K562 (cell line): ENCODE data around the gene MKNK2. TPM values are rescaled to one million over a fixed set of nuclear protein-coding genes. Genes with fewer than 3 reads are reported as not detected.
A peak's percentile ranks its signal among the peaks of the same experiment; 100 is the strongest.

ENCODE experiments used
- HIVEP1 ChIP-seq: fragments of 250-450 bp; sonication (Bioruptor Pico); IDR thresholded peaks from 2 replicates; pipeline ENCODE4 v1.4.0; 2020; ENCODE audit warnings: mild to moderate bottlenecking
- KLF10 ChIP-seq: fragments of 250-450 bp; sonication (Bioruptor Pico); IDR thresholded peaks from 2 replicates; pipeline ENCODE4 v1.6.1; 2021; ENCODE audit warnings: matching md5 sums
- PYGO2 ChIP-seq: fragments of 450-650 bp; IDR thresholded peaks from 2 replicates; pipeline ENCODE4 v1.6.1; 2016; ENCODE audit warnings: mild to moderate bottlenecking, missing genetic modification characterization, moderate library complexity, missing compliant biosample characterization
- RBM15 ChIP-seq: fragments of 200-400 bp; formaldehyde crosslinking; IDR thresholded peaks from 2 replicates; pipeline ENCODE4 v1.6.1; 2018; ENCODE audit warnings: mild to moderate bottlenecking, low read length, moderate library complexity; ENCODE audit not compliant: insufficient read depth
- ZKSCAN8 ChIP-seq: fragments of 200-800 bp; sonication (Bioruptor generic); IDR thresholded peaks from 2 replicates; pipeline ENCODE4 v1.6.1; 2016; ENCODE audit warnings: missing genetic modification characterization, missing compliant biosample characterization
- ZNF24 ChIP-seq: fragments of 450-650 bp; IDR thresholded peaks from 2 replicates; pipeline ENCODE4 v1.6.1; 2016
- ZNF436 ChIP-seq: fragments of 250-450, 450-650 bp; sonication (Bioruptor Pico); formaldehyde crosslinking; IDR thresholded peaks from 2 replicates; pipeline ENCODE4 v1.7.0; 2020; ENCODE audit warnings: mild to moderate bottlenecking
- ZNF583 ChIP-seq: fragments of 250-450 bp; sonication (Bioruptor Pico); IDR thresholded peaks from 2 replicates; pipeline ENCODE4 v1.4.0; 2020
- polyA plus RNA-seq, 8 experiments: library from polyadenylated mRNA; depleted of rRNA in 4 of 8; stranded (reverse) in 5 of 8; unstranded in 3 of 8; fragments of >200 nt; fragmentation: Nextera tagmentation in 2 of 8; fragmentation: Illumina TruSeq in 1 of 8; extraction: Ambion mirVana in 2 of 8; extraction: Trizol in 1 of 8; gene quantifications; 2 replicates each; pipeline versions ENCODE4 v1.2.1 to v1.2.3, GENCODE V29; 2011 to 2014; ENCODE audit warnings: inconsistent platforms in 1 of 8, missing spikeins in 1 of 8
- total RNA-seq, 7 experiments: library from RNA; depleted of rRNA in 6 of 7; stranded (reverse); fragments of >200 nt in 6 of 7; fragmentation: Illumina TruSeq in 2 of 7; extraction: Trizol in 2 of 7; gene quantifications; 2 replicates each; pipeline versions ENCODE4 v1.2.1 to v1.2.3, GENCODE V29; 2011 to 2021; ENCODE audit warnings: low replicate concordance in 1 of 7
- TF ChIP-seq, protein P1 (sequence below), 2 experiments: fragments of 450-650 bp in 1 of 2; sonication (generic) in 1 of 2; formaldehyde crosslinking in 1 of 2; IDR thresholded peaks; 2 replicates each; pipeline versions ENCODE4 v1.7.1 to v1.9.0; 2016 to 2022; ENCODE audit warnings: inconsistent platforms in 1 of 2, mild to moderate bottlenecking in 1 of 2, missing genetic modification reagents in 1 of 2
- TF ChIP-seq, protein P2 (sequence below): fragments of 250-450 bp; sonication (Bioruptor Pico); IDR thresholded peaks from 2 replicates; pipeline ENCODE4 v1.5.0; 2021; ENCODE audit warnings: mild to moderate bottlenecking, borderline replicate concordance
- TF ChIP-seq, protein P3 (sequence below): fragments of 450-650 bp; IDR thresholded peaks from 2 replicates; pipeline ENCODE4 v1.7.0; 2016; ENCODE audit warnings: borderline replicate concordance
- TF ChIP-seq, protein P4 (sequence below): fragments of 250-450 bp; sonication (Bioruptor Pico); IDR thresholded peaks from 2 replicates; pipeline ENCODE4 v1.6.1; 2021; ENCODE audit warnings: mild to moderate bottlenecking

The MKNK2 gene
- total and polyA plus RNA-seq, 9 of the 15 experiments (the other 6 are each of a cell fraction or from before 2014, with no cell fraction given) = 5.1 to 191 (median 51.9) TPM

DNA sequence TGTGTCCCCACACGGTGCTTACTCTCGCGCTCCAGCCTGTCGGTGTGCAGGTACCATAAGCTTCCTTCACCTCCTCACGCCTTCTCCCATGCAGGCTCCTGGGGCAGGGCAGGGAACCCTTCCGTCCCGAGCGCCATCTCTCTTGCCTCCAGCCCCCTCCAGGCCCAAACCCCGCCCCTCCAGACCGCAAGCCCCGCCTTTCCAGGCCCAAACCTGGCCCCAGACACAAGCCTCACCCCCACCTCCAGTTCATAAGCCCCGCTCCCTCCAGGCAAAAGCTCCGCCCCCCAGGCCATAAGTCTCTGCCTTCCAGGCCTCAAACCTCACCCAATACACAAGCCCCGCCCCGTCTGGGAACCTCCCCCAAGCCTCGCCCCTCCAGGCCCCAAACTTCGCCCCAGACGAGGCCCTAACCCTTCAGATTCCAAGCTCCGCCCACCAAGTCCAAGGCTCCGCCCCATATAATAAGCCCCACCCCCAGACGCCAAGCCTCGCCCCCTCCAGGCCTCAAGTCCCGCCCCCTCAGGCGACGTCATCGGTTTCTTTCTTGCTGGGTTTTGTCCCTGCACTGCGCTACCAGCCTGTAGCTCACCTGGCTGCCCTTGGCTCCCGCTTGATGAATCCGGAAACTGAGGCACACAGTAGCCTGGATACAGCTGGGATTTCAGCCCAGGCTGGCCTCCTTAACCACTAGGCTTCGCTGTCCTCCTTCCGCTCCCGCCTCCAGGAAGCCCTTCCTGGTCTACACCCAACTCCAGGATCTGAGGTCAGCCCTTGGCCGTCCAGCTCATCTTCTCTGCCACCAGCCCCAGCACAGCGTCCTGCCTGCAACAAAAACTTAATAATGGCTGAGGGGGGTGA lies 16.1 kb downstream of the MKNK2 start (continued):
- TF ChIP-seq, protein P1, sequence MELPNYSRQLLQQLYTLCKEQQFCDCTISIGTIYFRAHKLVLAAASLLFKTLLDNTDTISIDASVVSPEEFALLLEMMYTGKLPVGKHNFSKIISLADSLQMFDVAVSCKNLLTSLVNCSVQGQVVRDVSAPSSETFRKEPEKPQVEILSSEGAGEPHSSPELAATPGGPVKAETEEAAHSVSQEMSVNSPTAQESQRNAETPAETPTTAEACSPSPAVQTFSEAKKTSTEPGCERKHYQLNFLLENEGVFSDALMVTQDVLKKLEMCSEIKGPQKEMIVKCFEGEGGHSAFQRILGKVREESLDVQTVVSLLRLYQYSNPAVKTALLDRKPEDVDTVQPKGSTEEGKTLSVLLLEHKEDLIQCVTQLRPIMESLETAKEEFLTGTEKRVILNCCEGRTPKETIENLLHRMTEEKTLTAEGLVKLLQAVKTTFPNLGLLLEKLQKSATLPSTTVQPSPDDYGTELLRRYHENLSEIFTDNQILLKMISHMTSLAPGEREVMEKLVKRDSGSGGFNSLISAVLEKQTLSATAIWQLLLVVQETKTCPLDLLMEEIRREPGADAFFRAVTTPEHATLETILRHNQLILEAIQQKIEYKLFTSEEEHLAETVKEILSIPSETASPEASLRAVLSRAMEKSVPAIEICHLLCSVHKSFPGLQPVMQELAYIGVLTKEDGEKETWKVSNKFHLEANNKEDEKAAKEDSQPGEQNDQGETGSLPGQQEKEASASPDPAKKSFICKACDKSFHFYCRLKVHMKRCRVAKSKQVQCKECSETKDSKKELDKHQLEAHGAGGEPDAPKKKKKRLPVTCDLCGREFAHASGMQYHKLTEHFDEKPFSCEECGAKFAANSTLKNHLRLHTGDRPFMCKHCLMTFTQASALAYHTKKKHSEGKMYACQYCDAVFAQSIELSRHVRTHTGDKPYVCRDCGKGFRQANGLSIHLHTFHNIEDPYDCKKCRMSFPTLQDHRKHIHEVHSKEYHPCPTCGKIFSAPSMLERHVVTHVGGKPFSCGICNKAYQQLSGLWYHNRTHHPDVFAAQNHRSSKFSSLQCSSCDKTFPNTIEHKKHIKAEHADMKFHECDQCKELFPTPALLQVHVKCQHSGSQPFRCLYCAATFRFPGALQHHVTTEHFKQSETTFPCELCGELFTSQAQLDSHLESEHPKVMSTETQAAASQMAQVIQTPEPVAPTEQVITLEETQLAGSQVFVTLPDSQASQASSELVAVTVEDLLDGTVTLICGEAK (IDR thresholded peaks at IDR 0.05) = no peak
- TF ChIP-seq, protein P1 (CRISPR knock-in tag; IDR thresholded peaks at IDR 0.05) = no peak
- no peak for TF ChIP-seq RBM15
- TF ChIP-seq HIVEP1 = no peak
- no peak for TF ChIP-seq PYGO2 (tag)
- TF ChIP-seq, protein P2, sequence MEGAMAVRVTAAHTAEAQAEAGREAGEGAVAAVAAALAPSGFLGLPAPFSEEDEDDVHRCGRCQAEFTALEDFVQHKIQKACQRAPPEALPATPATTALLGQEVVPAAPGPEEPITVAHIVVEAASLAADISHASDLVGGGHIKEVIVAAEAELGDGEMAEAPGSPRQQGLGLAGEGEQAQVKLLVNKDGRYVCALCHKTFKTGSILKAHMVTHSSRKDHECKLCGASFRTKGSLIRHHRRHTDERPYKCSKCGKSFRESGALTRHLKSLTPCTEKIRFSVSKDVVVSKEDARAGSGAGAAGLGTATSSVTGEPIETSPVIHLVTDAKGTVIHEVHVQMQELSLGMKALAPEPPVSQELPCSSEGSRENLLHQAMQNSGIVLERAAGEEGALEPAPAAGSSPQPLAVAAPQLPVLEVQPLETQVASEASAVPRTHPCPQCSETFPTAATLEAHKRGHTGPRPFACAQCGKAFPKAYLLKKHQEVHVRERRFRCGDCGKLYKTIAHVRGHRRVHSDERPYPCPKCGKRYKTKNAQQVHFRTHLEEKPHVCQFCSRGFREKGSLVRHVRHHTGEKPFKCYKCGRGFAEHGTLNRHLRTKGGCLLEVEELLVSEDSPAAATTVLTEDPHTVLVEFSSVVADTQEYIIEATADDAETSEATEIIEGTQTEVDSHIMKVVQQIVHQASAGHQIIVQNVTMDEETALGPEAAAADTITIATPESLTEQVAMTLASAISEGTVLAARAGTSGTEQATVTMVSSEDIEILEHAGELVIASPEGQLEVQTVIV (CRISPR knock-in tag) = no peak
- TF ChIP-seq KLF10 (CRISPR knock-in tag) = no peak
- TF ChIP-seq, protein P3, sequence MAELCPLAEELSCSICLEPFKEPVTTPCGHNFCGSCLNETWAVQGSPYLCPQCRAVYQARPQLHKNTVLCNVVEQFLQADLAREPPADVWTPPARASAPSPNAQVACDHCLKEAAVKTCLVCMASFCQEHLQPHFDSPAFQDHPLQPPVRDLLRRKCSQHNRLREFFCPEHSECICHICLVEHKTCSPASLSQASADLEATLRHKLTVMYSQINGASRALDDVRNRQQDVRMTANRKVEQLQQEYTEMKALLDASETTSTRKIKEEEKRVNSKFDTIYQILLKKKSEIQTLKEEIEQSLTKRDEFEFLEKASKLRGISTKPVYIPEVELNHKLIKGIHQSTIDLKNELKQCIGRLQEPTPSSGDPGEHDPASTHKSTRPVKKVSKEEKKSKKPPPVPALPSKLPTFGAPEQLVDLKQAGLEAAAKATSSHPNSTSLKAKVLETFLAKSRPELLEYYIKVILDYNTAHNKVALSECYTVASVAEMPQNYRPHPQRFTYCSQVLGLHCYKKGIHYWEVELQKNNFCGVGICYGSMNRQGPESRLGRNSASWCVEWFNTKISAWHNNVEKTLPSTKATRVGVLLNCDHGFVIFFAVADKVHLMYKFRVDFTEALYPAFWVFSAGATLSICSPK = no peak
- 0 out of 2 replicates have a peak, but pooled peaks have one; percentile 15 for TF ChIP-seq ZNF436
- no peak for TF ChIP-seq ZNF24
- TF ChIP-seq ZKSCAN8 = no peak
- TF ChIP-seq ZNF583 (CRISPR knock-in tag) = no peak
- TF ChIP-seq, protein P4, sequence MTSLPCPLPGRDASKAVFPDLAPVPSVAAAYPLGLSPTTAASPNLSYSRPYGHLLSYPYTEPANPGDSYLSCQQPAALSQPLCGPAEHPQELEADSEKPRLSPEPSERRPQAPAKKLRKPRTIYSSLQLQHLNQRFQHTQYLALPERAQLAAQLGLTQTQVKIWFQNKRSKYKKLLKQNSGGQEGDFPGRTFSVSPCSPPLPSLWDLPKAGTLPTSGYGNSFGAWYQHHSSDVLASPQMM (CRISPR knock-in tag) = no peak
